Glutamatergic neuron (in vitro differentiated cells): ENCODE results near the gene SERINC2. TPM values are rescaled to one million over a fixed set of nuclear protein-coding genes. Genes with fewer than 3 reads are reported as not detected.

ENCODE experiments used
- DNase-seq: peaks from one replicate; pipeline ENCODE4 v3.0.0; 2022
- H3K27ac Mint-ChIP-seq: one replicate; pipeline ENCODE4 v1.8.0; 2020; ENCODE audit warnings: mild to moderate bottlenecking, mixed read lengths, inconsistent platforms; ENCODE audit not compliant: unreplicated experiment
- H3K27me3 Mint-ChIP-seq: one replicate; pipeline ENCODE4 v1.8.0; 2020; ENCODE audit warnings: mild to moderate bottlenecking, moderate library complexity, mixed read lengths, inconsistent platforms; ENCODE audit not compliant: unreplicated experiment
- H3K36me3 Mint-ChIP-seq: one replicate; pipeline ENCODE4 v1.8.0; 2020; ENCODE audit warnings: mild to moderate bottlenecking, mixed read lengths, inconsistent platforms; ENCODE audit not compliant: unreplicated experiment
- H3K4me1 Mint-ChIP-seq: one replicate; pipeline ENCODE4 v1.8.0; 2020; ENCODE audit warnings: mild to moderate bottlenecking, low read depth, mixed read lengths, inconsistent platforms; ENCODE audit not compliant: unreplicated experiment
- H3K4me3 Mint-ChIP-seq: one replicate; pipeline ENCODE4 v1.8.0; 2020; ENCODE audit warnings: mild to moderate bottlenecking, mixed read lengths, inconsistent platforms; ENCODE audit not compliant: unreplicated experiment
- H3K9me3 Mint-ChIP-seq: one replicate; pipeline ENCODE4 v1.8.0; 2020; ENCODE audit warnings: mild to moderate bottlenecking, moderate library complexity, mixed read lengths, inconsistent platforms; ENCODE audit not compliant: unreplicated experiment
- CTCF ChIP-seq: fragments of 200-600 bp; sonication (generic); IDR thresholded peaks from one replicate; pipeline ENCODE4 v1.5.0; 2021; ENCODE audit not compliant: partially characterized antibody, unreplicated experiment
- total RNA-seq: library from RNA; stranded (reverse); fragmentation: NEBNext Ultra II Directional; extraction: Animal tissue kit (Norgen Biotek cat#: 25700); gene quantifications from one replicate; pipeline ENCODE4 v1.2.1, GENCODE V29; 2021; ENCODE audit not compliant: unreplicated experiment

SERINC2 gene
- total RNA-seq, 1 donor from 2014 or later: 36.4 TPM

DNA sequence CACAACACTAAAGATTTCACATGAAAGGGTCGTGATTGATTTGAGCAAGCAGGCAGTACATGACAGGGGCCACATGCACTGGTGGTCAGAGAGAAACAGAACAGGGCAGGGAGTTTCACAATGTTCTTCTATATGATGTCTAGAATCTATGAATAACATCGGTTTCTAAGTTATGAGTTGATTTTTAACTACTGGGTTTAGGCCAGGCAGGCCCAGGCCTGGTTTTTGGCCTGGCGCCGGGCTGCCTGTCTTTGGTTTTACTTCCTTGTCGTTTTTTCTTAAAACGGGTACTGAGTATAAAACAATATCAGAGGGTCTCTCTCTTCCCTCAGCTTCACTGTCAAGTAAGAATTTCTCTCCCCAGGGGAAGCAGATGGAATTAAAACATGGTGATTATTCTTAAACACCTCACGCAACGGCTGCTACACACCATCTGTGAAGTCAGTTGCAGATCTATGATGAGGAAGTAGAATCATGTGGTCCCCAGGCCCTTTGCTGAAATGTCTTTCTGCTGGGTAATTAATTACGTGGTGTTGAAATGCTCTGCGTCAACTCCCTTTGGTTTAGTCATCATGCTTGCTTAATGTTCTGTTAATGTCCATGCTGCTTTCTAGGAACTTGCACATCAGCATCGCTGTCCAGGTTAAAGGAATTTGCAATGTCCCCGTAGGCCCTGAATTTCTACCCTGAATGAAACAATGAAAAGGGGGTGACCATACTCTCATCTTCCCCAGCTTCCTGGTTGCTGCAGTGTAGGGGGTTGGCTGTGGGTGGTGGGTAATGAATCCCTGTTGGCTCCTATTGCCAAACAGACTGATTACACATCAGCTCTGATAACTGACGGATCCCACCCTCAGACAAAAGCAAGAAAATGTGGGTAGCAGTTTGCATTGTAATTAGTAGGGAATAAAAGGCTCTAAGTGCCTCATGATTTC is 70.3 kb downstream of the SERINC2 start:
- Mint-ChIP-seq H3K4me3 (peak overlapping the region; percentile 60), H3K4me1 (peaks cover 20% of the 10 kb centered on the region), H3K9me3 (peaks cover 7% of the 10 kb centered on the region), H3K36me3 (peaks cover 8% of the 10 kb centered on the region), H3K27me3 (peaks cover 3% of the 10 kb centered on the region), H3K27ac (peak overlapping the region; percentile 96)
- peak; percentile 50 for DNase-seq
- TF ChIP-seq CTCF: no peak

Other genes with a start within 250 kb of the SERINC2 start
- gene NKAIN1, start 173.3 kb upstream of the SERINC2 start, total RNA-seq: 263 TPM
- gene SNRNP40, start 116.4 kb upstream of the SERINC2 start, total RNA-seq: 68.0 TPM
- 64.5 TPM for gene ZCCHC17, start 116.2 kb upstream of the SERINC2 start, total RNA-seq
- 148 TPM for gene FABP3, start 40.1 kb upstream of the SERINC2 start, total RNA-seq
- gene TINAGL1, start 163.3 kb downstream of the SERINC2 start, total RNA-seq: not detected
- not detected for gene HCRTR1, start 204.5 kb downstream of the SERINC2 start, total RNA-seq
- gene PEF1, start 231.7 kb downstream of the SERINC2 start, total RNA-seq: 38.9 TPM